ENCODE results near the gene SETD7. TPM values are rescaled to one million over a fixed set of nuclear protein-coding genes. Genes with fewer than 3 reads are reported as not detected.

The SETD7 gene
- total RNA-seq, 1 donor, result 99.5 TPM

DNA sequence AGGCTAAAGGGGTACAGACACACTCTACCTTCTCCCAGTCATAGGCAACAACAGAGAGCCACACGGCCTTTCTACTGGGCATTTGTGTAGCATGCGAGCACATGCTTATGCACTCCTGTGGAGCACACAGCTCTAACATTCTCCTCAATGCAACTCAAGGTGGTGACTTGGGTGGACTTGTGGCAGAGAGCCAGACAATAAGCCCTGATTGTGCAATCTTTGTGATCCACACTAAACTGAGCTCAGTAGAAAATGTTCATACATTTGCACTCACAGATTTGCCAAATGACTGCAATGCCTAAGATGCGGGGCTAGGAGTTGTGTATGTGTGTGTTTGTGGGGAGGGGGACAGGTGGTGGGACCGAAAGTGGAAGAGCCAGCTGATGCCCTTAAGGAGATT is 31.4 kb upstream of the SETD7 start:
- H3K4me1 ChIP-seq (ENCODE audit: insufficient read depth, low read length), result peaks cover 5% of the 10 kb centered on the region
- DNase-seq (ENCODE audit: insufficient read length, low spot score, missing footprints), result no peak
- no peaks in the 10 kb centered on the region for H4K20me1 ChIP-seq (ENCODE audit: insufficient read depth, low read length)
- H3K4me3 ChIP-seq (ENCODE audit: insufficient read depth, low read length), result no peak overlapping the region
- TF ChIP-seq CTCF (IDR thresholded peaks at IDR 0.05; ENCODE audit: extremely low read depth, low read depth, low read length), result no peak
- peaks cover 25% of the 10 kb centered on the region for H3K27me3 ChIP-seq (ENCODE audit: insufficient read depth, low read length)
- H3K36me3 ChIP-seq (ENCODE audit: insufficient read depth, low read length), result no peaks in the 10 kb centered on the region
- H3K27ac ChIP-seq (ENCODE audit: low read depth, low read length), result no peak overlapping the region
- no peak overlapping the region for H3K4me2 ChIP-seq (ENCODE audit: insufficient read depth, low read length)
- no peaks in the 10 kb centered on the region for H3K9me3 ChIP-seq (ENCODE audit: low read depth, low read length)
- H2AFZ ChIP-seq (ENCODE audit: low read length), result no peak overlapping the region
- no peaks in the 10 kb centered on the region for H3K79me2 ChIP-seq (ENCODE audit: insufficient read depth, low read length)

- no peak for DNase-seq (ENCODE audit: insufficient read length, low spot score, missing footprints)
- Histone ChIP-seq H3K36me3 (ENCODE audit: insufficient read depth, low read length) (no peaks in the 10 kb centered on the region), H3K27me3 (ENCODE audit: insufficient read depth, low read length) (peaks cover 25% of the 10 kb centered on the region), H3K4me2 (ENCODE audit: insufficient read depth, low read length) (no peak overlapping the region), H3K79me2 (ENCODE audit: insufficient read depth, low read length) (no peaks in the 10 kb centered on the region), H4K20me1 (ENCODE audit: insufficient read depth, low read length) (no peaks in the 10 kb centered on the region), H3K9me3 (ENCODE audit: low read depth, low read length) (no peaks in the 10 kb centered on the region), H3K4me3 (ENCODE audit: insufficient read depth, low read length) (no peak overlapping the region), H2AFZ (ENCODE audit: low read length) (no peak overlapping the region), H3K27ac (ENCODE audit: low read depth, low read length) (no peak overlapping the region), H3K4me1 (ENCODE audit: insufficient read depth, low read length) (peaks cover 5% of the 10 kb centered on the region)
- no peak for TF ChIP-seq CTCF (IDR thresholded peaks at IDR 0.05; ENCODE audit: extremely low read depth, low read depth, low read length)
Measured at GRCh38 chr4:139585473-139585872, 29.5 kb upstream of the SETD7 start.

DNA sequence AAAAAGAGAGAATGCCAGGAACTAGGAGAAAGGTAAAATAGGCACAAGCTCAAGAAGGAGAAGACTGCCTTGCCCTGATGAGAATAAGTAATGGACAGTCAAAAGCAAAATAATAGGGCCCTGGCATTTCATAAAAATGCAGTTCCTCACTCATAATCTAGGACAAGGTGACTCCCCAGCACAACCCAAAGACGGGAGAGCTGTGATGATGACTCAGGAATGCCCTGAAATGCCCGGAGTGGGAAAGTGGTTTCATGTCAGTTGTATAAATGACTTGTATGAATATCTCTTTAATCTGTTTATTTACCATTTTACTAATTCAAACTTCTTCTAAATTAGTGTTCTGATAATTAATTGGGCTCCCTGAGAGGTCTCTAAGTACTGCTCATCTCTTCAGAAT is 28.8 kb upstream of the SETD7 start:
- no peaks in the 10 kb centered on the region for H4K20me1 ChIP-seq (ENCODE audit: insufficient read depth, low read length)
- H3K79me2 ChIP-seq (ENCODE audit: insufficient read depth, low read length), result no peaks in the 10 kb centered on the region
- no peak overlapping the region for H2AFZ ChIP-seq (ENCODE audit: low read length)
- DNase-seq (ENCODE audit: insufficient read length, low spot score, missing footprints), result no peak
- no peaks in the 10 kb centered on the region for H3K36me3 ChIP-seq (ENCODE audit: insufficient read depth, low read length)
- H3K4me1 ChIP-seq (ENCODE audit: insufficient read depth, low read length), result peaks cover 5% of the 10 kb centered on the region
- peaks cover 32% of the 10 kb centered on the region for H3K27me3 ChIP-seq (ENCODE audit: insufficient read depth, low read length)
- no peak for TF ChIP-seq CTCF (IDR thresholded peaks at IDR 0.05; ENCODE audit: extremely low read depth, low read depth, low read length)
- H3K9me3 ChIP-seq (ENCODE audit: low read depth, low read length), result no peaks in the 10 kb centered on the region
- no peak overlapping the region for H3K4me2 ChIP-seq (ENCODE audit: insufficient read depth, low read length)
- no peak overlapping the region for H3K4me3 ChIP-seq (ENCODE audit: insufficient read depth, low read length)
- H3K27ac ChIP-seq (ENCODE audit: low read depth, low read length), result no peak overlapping the region

DNA sequence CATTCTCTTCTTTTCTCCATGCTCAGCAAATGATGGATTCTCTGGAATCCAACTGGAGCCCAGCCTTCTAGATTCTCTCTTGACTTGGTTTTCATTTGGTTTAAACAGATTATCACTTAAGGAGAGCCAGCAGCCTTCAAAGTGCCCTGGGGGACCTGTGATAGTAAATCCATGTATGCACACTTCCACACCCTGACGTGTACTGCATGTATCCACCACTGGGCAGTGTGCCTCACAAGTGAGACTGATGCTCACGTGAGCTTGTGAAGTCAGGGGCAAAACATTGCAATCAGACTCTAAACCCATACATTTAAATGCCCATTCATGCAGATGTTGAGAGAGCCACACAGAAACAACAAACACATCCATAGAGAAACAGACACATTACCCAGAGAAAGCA is 28.0 kb upstream of the SETD7 start:
- H3K4me3 ChIP-seq (ENCODE audit: insufficient read depth, low read length), result no peak overlapping the region
- no peak overlapping the region for H3K4me2 ChIP-seq (ENCODE audit: insufficient read depth, low read length)
- no peak for TF ChIP-seq CTCF (IDR thresholded peaks at IDR 0.05; ENCODE audit: extremely low read depth, low read depth, low read length)
- H4K20me1 ChIP-seq (ENCODE audit: insufficient read depth, low read length), result no peaks in the 10 kb centered on the region
- peaks cover 32% of the 10 kb centered on the region for H3K27me3 ChIP-seq (ENCODE audit: insufficient read depth, low read length)
- no peaks in the 10 kb centered on the region for H3K79me2 ChIP-seq (ENCODE audit: insufficient read depth, low read length)
- DNase-seq (ENCODE audit: insufficient read length, low spot score, missing footprints), result no peak
- no peak overlapping the region for H2AFZ ChIP-seq (ENCODE audit: low read length)
- no peaks in the 10 kb centered on the region for H3K9me3 ChIP-seq (ENCODE audit: low read depth, low read length)
- H3K27ac ChIP-seq (ENCODE audit: low read depth, low read length), result no peak overlapping the region
- H3K36me3 ChIP-seq (ENCODE audit: insufficient read depth, low read length), result no peaks in the 10 kb centered on the region
- H3K4me1 ChIP-seq (ENCODE audit: insufficient read depth, low read length), result peaks cover 5% of the 10 kb centered on the region

All from osteoblast (primary cell).